Epithelial cell of esophagus (primary cell): ENCODE results near the gene ACACB.
A peak's percentile ranks its signal among the peaks of the same experiment; 100 is the strongest.

Experiments
- DNase-seq: peaks from one replicate; pipeline ENCODE4 v3.0.0; 2010; ENCODE audit warnings: low read depth
- H3K4me3 ChIP-seq: 2 replicates; pipeline ENCODE4 v1.5.1; 2011; ENCODE audit warnings: mild to moderate bottlenecking, low read length, control low read depth
- CTCF ChIP-seq: IDR thresholded peaks from 2 replicates; pipeline ENCODE4 v1.5.1; 2011; ENCODE audit warnings: low read depth, mild to moderate bottlenecking, low read length, control low read depth, inconsistent platforms; ENCODE audit not compliant: insufficient read depth; ENCODE audit errors: missing control alignments

The ACACB gene

GRCh38 chr12:109087250-109087649 is 29.1 kb upstream of the ACACB start:
- no peak for TF ChIP-seq CTCF
- no peak overlapping the region for H3K4me3 ChIP-seq
- peak; percentile 5 for DNase-seq

DNA sequence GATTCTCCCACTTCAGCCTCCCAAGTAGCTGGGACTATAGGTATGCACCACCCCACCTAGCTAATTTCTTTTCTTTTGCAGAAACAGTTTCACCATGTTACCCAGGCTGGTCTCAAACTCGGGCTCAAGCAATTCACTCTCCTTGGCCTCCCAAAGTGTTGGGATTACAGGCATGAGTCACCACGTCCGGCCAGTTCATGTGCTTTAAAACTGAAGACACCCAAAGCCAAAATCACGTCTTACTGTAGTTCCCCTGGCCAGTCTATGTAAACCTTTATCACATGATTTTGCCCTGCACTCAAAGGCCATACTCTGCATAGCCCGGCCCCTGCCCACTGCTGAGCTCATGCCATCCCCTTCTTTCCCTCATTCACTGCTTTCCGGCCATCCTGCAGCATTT is 27.6 kb upstream of the ACACB start:
- no peak overlapping the region for H3K4me3 ChIP-seq
- no peak for DNase-seq
- TF ChIP-seq CTCF: no peak

- TF ChIP-seq CTCF: no peak
- no peak overlapping the region for H3K4me3 ChIP-seq
- DNase-seq: no peak
Observed at GRCh38 chr12:109089683-109090082, 26.7 kb upstream of the ACACB start.

DNA sequence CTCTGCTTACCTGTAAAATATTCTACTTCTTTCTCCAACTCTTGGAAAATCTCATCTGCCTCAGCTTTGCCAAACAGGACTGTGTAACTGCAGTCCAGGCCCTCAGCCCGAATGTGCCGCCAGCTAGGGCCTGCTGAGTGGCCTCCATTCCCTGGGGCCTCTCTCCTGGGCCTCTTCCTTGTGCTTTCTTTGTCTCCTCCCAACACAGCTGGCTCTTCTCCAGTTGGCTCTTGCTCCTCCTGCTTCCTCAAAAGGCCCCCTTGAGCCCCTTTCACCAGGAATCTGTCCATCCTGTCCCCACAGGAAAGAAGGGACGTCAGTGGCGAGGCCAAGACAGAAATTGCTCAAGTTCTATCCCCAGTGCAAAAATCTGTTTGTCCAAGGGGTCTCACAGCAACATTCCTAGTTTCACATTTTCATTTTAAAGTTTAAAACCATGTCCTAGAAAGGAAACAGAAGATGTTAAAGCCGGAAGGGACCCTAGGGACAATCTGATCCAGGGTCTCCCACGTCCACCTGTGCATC is 23.8 kb upstream of the ACACB start:
- DNase-seq: no peak

DNA sequence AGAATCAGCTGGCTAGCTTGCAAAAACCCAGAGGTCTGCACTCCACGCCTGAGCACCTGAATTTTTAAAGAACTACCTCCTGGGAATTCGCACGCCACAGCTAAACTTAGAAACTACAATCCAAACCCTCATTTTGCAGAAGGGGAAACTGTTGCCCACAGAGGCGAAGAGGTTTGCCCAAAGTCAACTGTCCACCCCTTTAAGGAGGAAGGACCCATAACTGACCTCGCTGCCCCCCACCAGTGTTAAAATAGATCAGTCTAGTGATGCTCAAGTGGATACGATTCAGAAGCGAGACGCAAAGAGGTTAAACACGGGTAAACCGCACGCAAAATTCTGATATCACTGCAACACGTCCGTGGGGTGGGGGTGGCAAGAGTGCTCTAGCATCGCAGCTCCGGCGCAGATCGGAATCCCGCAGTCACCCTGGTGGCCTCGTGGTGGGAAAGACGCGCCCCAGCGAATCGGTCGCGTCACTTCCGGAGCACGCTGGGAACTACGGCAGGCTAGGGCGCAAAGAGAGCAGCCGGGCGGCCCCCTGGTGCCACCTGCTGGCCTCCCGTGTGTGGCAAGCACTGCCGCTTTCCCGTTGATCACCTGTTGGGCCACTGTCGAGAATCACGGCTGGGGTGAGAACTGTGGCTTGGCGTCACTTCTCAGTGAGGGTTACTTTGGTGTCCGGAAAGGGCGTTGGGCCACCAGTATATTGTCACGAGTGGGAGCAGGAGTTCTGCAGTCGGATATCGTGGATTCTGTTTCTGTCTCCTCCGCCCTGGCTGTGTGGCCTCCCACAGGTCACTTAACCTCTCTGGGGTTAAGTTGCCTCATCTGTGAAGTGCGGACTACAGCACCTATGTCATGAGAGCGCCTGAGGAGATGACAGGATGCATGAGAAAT is 23.1 kb upstream of the ACACB start, which contains the start of gene ALKBH2:
Gene ALKBH2 (minus strand): TSS at position 451 of the 897 bp plus-strand sequence. CDS start 686 bp downstream, outside the sequence.
- peak; percentile 93 for DNase-seq
- H3K4me3 ChIP-seq: peak within 1 kb of the TSS; percentile 83
- peak; percentile 97 for TF ChIP-seq CTCF

More for the DNA sequence above, 23.8 kb upstream of the ACACB start:
- H3K4me3 ChIP-seq: peak overlapping the region; percentile 83
- TF ChIP-seq CTCF: no peak

DNA sequence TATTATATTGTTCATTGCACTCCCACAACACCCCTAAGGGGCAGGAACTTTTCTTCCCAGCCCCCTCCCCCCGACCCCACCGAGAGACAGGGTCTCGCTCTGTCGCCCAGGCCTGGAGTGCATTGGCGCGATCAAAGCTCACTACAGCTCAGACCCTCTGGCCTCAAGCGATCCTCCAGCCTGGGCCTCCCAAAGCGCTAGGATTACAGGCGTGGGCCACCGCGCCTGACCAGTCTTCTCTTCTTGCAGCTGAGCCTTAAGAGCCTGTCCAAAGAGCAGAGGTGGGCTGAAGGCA is 19.3 kb upstream of the ACACB start:
- TF ChIP-seq CTCF: no peak
- peak overlapping the region; percentile 50 for H3K4me3 ChIP-seq

More for the DNA sequence above, 19.3 kb upstream of the ACACB start:
- no peak for DNase-seq
